Loucy (cell line): ENCODE results near the gene ERCC5.

Source experiments
- CTCF ChIP-seq: fragments of 200-600 bp; sonication (generic); conservative IDR thresholded peaks from 2 replicates; pipeline ENCODE4 v1.5.1; 2014; ENCODE audit warnings: mild to moderate bottlenecking, antibody characterized with exemption, low read length
- EZH2phosphoT487 ChIP-seq: fragments of 200-600 bp; IDR thresholded peaks from 2 replicates; pipeline ENCODE4 v1.6.1; 2018; ENCODE audit warnings: antibody characterized with exemption, mild to moderate bottlenecking, moderate library complexity, borderline replicate concordance

DNA sequence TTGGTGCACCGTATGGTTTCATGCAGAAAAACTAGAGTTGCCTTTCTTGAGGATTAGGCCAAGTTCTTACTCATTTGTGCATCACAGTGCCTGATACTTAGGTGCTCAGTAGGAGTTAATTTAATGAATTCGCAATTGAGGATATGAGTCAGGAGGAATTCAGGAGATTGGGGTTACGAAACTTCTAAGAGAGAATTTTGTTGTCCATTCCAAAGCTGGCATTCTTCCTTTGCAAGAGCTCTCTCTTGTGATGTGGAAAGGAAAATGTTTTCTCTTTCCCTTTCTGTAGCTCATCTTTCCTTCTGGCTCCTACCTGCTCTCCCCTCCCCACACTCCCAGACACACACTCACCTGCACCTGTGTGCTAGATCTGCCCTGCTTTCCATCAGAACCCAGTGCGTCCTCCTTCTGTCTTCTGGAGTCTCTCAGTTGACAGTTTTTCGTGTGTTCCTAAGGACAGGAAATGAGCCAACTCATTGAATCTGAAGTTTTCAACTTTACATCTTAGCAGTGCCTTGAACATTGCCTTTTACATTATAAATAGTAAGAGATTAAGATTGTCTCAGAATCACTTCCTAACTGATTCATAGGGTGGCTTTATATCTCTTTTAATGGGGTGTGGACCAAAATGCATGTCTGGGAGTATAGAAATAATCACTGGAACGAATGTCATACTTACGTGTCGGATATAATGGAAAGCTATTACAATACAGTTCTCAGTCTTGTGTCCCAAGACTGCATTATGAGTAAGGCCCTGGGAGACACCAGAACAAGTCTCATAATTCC, 19.7 kb upstream of the ERCC5 start:
- TF ChIP-seq CTCF (no peak), EZH2phosphoT487 (no peak)
